ENCODE data around the gene TP53RK.

The TP53RK gene

DNA sequence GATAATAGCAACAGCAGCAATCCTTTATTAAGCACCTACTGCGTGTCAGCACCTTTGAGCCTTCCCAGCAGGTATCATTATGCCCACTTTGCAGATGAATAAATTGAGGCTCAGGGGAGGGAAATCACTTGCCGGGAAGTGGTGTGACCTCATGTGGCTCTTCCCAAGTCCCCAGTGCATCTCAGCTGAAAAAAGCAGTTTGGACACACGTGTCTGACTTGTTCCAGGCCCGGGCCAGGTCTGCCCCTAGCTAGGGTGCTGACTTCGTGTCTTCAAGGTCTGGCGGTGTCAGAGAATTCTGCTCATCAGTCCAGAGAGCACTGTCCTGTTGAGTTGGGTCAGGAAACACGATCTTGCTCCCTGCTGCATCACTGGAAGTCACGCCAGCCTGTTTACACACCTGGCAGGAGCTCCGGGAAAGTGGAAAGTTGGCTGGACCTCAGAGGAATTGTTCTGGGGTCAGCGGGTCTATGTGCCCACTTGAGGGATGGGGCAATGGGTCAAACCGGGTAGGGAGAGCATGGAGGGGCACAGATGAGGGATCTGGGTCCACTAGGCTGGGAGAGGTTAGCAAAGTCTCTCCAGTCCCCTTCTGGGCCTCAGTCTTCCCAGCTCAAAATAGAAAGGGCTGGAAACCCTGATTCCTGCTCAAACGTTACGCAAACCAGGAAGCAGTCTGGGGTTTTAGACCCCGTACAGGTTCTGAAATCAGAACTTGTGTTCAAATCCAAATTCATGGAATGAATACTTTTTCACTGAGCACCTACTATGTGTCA lies 48.5 kb downstream of the TP53RK start:
- Histone ChIP-seq H3K79me2 (ENCODE audit: low read length) (no peaks in the 10 kb centered on the region), H2AFZ (ENCODE audit: low read length) (no peak overlapping the region), H3K9me3 (replicated peaks; ENCODE audit: insufficient read depth, low read length) (no peaks in the 10 kb centered on the region), H3F3A (ENCODE audit: insufficient read depth, low read length) (no peaks in the 10 kb centered on the region), H3K9me2 (replicated peaks; ENCODE audit: insufficient read depth, low read length) (no peaks in the 10 kb centered on the region), H3K27ac (ENCODE audit: low read length) (no peak overlapping the region), H4K20me1 (ENCODE audit: insufficient read depth, low read length) (no peaks in the 10 kb centered on the region), H3K27me3 (replicated peaks; ENCODE audit: insufficient read depth, low read length) (no peaks in the 10 kb centered on the region), H3K4me1 (ENCODE audit: low read length) (no peaks in the 10 kb centered on the region), H3K9ac (ENCODE audit: low read length) (no peak overlapping the region), H3K36me3 (replicated peaks; ENCODE audit: insufficient read depth, low read length) (no peaks in the 10 kb centered on the region), H3K4me3 (ENCODE audit: low read length) (no peak overlapping the region), H3K4me2 (ENCODE audit: low read depth, low read length) (no peak overlapping the region)
- DNase-seq: no peak
- no peak for TF ChIP-seq EZH2phosphoT487 (IDR thresholded peaks at IDR 0.05; ENCODE audit: low read length)
- TF ChIP-seq EZH2 (optimal IDR thresholded peaks at IDR 0.05; ENCODE audit: low read depth, low read length): no peak
- TF ChIP-seq CTCF (IDR thresholded peaks at IDR 0.05; ENCODE audit: low read length): no peak

- TF ChIP-seq CTCF (IDR thresholded peaks at IDR 0.05; ENCODE audit: low read length) (no peak), EZH2 (optimal IDR thresholded peaks at IDR 0.05; ENCODE audit: low read depth, low read length) (no peak), EZH2phosphoT487 (IDR thresholded peaks at IDR 0.05; ENCODE audit: low read length) (no peak)
- Histone ChIP-seq H3K9me3 (replicated peaks; ENCODE audit: insufficient read depth, low read length) (no peaks in the 10 kb centered on the region), H3K9ac (ENCODE audit: low read length) (no peak overlapping the region), H3K79me2 (ENCODE audit: low read length) (no peaks in the 10 kb centered on the region), H3K4me3 (ENCODE audit: low read length) (no peak overlapping the region), H3K9me2 (replicated peaks; ENCODE audit: insufficient read depth, low read length) (no peaks in the 10 kb centered on the region), H3K27me3 (replicated peaks; ENCODE audit: insufficient read depth, low read length) (no peaks in the 10 kb centered on the region), H3F3A (ENCODE audit: insufficient read depth, low read length) (no peaks in the 10 kb centered on the region), H3K4me1 (ENCODE audit: low read length) (no peaks in the 10 kb centered on the region), H4K20me1 (ENCODE audit: insufficient read depth, low read length) (no peaks in the 10 kb centered on the region), H3K4me2 (ENCODE audit: low read depth, low read length) (no peak overlapping the region), H3K27ac (ENCODE audit: low read length) (no peak overlapping the region), H2AFZ (ENCODE audit: low read length) (no peak overlapping the region), H3K36me3 (replicated peaks; ENCODE audit: insufficient read depth, low read length) (no peaks in the 10 kb centered on the region)
- DNase-seq: no peak
These were observed 49.2 kb downstream of the TP53RK start for GRCh38 chr20:46640044-46640443.

DNA sequence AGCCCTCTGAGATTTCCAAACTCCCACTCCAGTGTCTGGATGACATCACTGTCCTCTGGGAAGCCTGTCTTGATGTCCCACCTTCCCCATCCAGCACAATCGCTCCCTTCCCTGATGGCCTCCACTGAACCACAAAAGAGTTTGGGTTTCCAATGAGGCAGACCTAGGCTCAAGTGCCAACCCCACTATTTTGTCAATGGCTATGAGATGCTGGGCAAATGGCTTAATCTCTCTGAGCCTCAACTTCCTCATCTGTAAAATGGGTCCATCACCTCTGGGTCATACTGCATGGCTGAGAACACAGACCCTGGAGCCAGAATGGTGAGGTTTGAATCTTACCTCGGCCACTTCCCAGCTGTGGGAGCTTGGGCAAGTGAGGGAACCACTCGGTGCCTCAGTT lies 49.7 kb downstream of the TP53RK start:
- H4K20me1 ChIP-seq (ENCODE audit: insufficient read depth, low read length): no peaks in the 10 kb centered on the region
- DNase-seq: no peak
- H3K4me3 ChIP-seq (ENCODE audit: low read length): no peak overlapping the region
- TF ChIP-seq CTCF (IDR thresholded peaks at IDR 0.05; ENCODE audit: low read length): no peak
- TF ChIP-seq EZH2 (optimal IDR thresholded peaks at IDR 0.05; ENCODE audit: low read depth, low read length): no peak
- TF ChIP-seq EZH2phosphoT487 (IDR thresholded peaks at IDR 0.05; ENCODE audit: low read length): no peak
- H3K4me2 ChIP-seq (ENCODE audit: low read depth, low read length): no peak overlapping the region
- no peaks in the 10 kb centered on the region for H3K9me2 ChIP-seq (replicated peaks; ENCODE audit: insufficient read depth, low read length)
- no peaks in the 10 kb centered on the region for H3K9me3 ChIP-seq (replicated peaks; ENCODE audit: insufficient read depth, low read length)
- H3K9ac ChIP-seq (ENCODE audit: low read length): no peak overlapping the region
- H3K36me3 ChIP-seq (replicated peaks; ENCODE audit: insufficient read depth, low read length): no peaks in the 10 kb centered on the region
- no peak overlapping the region for H2AFZ ChIP-seq (ENCODE audit: low read length)
- no peaks in the 10 kb centered on the region for H3K27me3 ChIP-seq (replicated peaks; ENCODE audit: insufficient read depth, low read length)
- no peaks in the 10 kb centered on the region for H3K4me1 ChIP-seq (ENCODE audit: low read length)
- no peak overlapping the region for H3K27ac ChIP-seq (ENCODE audit: low read length)
- no peaks in the 10 kb centered on the region for H3F3A ChIP-seq (ENCODE audit: insufficient read depth, low read length)
- no peaks in the 10 kb centered on the region for H3K79me2 ChIP-seq (ENCODE audit: low read length)
